ENCODE measurements around the gene TMEM132C.

- TF ChIP-seq, protein P1, sequence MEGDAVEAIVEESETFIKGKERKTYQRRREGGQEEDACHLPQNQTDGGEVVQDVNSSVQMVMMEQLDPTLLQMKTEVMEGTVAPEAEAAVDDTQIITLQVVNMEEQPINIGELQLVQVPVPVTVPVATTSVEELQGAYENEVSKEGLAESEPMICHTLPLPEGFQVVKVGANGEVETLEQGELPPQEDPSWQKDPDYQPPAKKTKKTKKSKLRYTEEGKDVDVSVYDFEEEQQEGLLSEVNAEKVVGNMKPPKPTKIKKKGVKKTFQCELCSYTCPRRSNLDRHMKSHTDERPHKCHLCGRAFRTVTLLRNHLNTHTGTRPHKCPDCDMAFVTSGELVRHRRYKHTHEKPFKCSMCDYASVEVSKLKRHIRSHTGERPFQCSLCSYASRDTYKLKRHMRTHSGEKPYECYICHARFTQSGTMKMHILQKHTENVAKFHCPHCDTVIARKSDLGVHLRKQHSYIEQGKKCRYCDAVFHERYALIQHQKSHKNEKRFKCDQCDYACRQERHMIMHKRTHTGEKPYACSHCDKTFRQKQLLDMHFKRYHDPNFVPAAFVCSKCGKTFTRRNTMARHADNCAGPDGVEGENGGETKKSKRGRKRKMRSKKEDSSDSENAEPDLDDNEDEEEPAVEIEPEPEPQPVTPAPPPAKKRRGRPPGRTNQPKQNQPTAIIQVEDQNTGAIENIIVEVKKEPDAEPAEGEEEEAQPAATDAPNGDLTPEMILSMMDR (IDR thresholded peaks at IDR 0.05) = no peak
- no peak for TF ChIP-seq EZH2 (IDR thresholded peaks at IDR 0.05; ENCODE audit: borderline replicate concordance, insufficient read depth, low read depth, low read length, poor library complexity, severe bottlenecking)
Measured at GRCh38 chr12:128288357-128288756, 21.4 kb downstream of the TMEM132C start.

Measured in B cell (primary cell).